Measurements from ENCODE around the gene SOX15.
A peak's percentile ranks its signal among the peaks of the same experiment; 100 is the strongest.

SOX15 gene

GRCh38 chr17:7576432-7576937 lies 13.4 kb downstream of the SOX15 start:
- DNase-seq, result no peak

- no peak for DNase-seq
These were observed 13.9 kb downstream of the SOX15 start for GRCh38 chr17:7575959-7576358.

- no peak for DNase-seq
These were observed 14.4 kb downstream of the SOX15 start for GRCh38 chr17:7575481-7575883.

GRCh38 chr17:7574176-7574953 lies 15.5 kb downstream of the SOX15 start:
- no peak for DNase-seq

- DNase-seq, result peak; percentile 79
These were observed 16.4 kb downstream of the SOX15 start for GRCh38 chr17:7573324-7574080.

- peak; percentile 96 for DNase-seq
These were observed 17.1 kb downstream of the SOX15 start for GRCh38 chr17:7572588-7573323.

- DNase-seq, result no peak
These were observed 17.6 kb downstream of the SOX15 start for GRCh38 chr17:7572338-7572587.

- DNase-seq, result no peak
These were observed 19.5 kb downstream of the SOX15 start for GRCh38 chr17:7570351-7570750.

GRCh38 chr17:7569571-7569970 lies 20.3 kb downstream of the SOX15 start:
- no peak for DNase-seq

GRCh38 chr17:7563115-7563869 lies 26.6 kb downstream of the SOX15 start:
- no peak for DNase-seq

- no peak for DNase-seq
These were observed 27.7 kb downstream of the SOX15 start for GRCh38 chr17:7562208-7562605.

- DNase-seq, result peak; percentile 69
These were observed 28.2 kb downstream of the SOX15 start, which contains the start of gene SENP3 for GRCh38 chr17:7561589-7562207. Gene SENP3, plus strand, starts transcription at chr17:7561919. Its CDS starts 1,158 bp downstream, at chr17:7563077.

- DNase-seq, result peak; percentile 56
These were observed 28.8 kb downstream of the SOX15 start for GRCh38 chr17:7561028-7561575.

GRCh38 chr17:7560172-7561027 lies 29.5 kb downstream of the SOX15 start:
- no peak for DNase-seq

- DNase-seq, result no peak
These were observed 30.3 kb downstream of the SOX15 start for GRCh38 chr17:7559320-7560171.

GRCh38 chr17:7558544-7559319 lies 31.2 kb downstream of the SOX15 start, which contains the start of gene TNFSF13:
Gene TNFSF13, plus strand, starts transcription at chr17:7558750. Its CDS starts 290 bp downstream, at chr17:7559040.
- no peak for DNase-seq

- DNase-seq, result peak; percentile 46
These were observed 31.9 kb downstream of the SOX15 start for GRCh38 chr17:7557775-7558543.

GRCh38 chr17:7557147-7557764 lies 32.6 kb downstream of the SOX15 start:
- DNase-seq, result no peak

All from COR-L47 (cell line).